Subcutaneous abdominal adipose tissue (tissue), 5 donors: ENCODE measurements around the gene GRPEL1.

Experiments used
- H3K27ac ChIP-seq: one replicate; pipeline ENCODE4 v1.7.0; 2013; ENCODE audit warnings: low read depth, mild to moderate bottlenecking, inconsistent platforms, low read length, moderate library complexity
- H3K27me3 ChIP-seq, 5 donors: one replicate each; pipeline ENCODE4 v1.7.0; 2013; ENCODE audit warnings: low read length in 5 of 5, inconsistent platforms in 1 of 5; ENCODE audit not compliant: control insufficient read depth in 5 of 5, insufficient read depth in 4 of 5
- H3K36me3 ChIP-seq, 5 donors: one replicate each; pipeline ENCODE4 v1.7.0; 2013; ENCODE audit warnings: low read length in 5 of 5; ENCODE audit not compliant: control insufficient read depth in 5 of 5, insufficient read depth in 5 of 5
- H3K4me1 ChIP-seq, 5 donors: one replicate each; pipeline ENCODE4 v1.7.0; 2013; ENCODE audit warnings: low read length in 5 of 5, mild to moderate bottlenecking in 3 of 5, moderate library complexity in 1 of 5; ENCODE audit not compliant: control insufficient read depth in 5 of 5, insufficient read depth in 5 of 5
- H3K4me3 ChIP-seq, 5 donors: one replicate each; pipeline ENCODE4 v1.7.0; 2013; ENCODE audit warnings: low read length in 5 of 5, low read depth in 1 of 5
- H3K9ac ChIP-seq, 5 donors: one replicate each; pipeline ENCODE4 v1.7.0; 2013; ENCODE audit warnings: low read length in 5 of 5, mild to moderate bottlenecking in 4 of 5, moderate library complexity in 3 of 5
- H3K9me3 ChIP-seq, 5 donors: one replicate each; pipeline ENCODE4 v1.7.0; 2013; ENCODE audit warnings: low read length in 5 of 5; ENCODE audit not compliant: control insufficient read depth in 5 of 5
- donor health status: healthy.
- donor health status: healthy.
- donor health status: healthy.
- donor health status: healthy.
- donor health status: healthy.

Gene GRPEL1

GRCh38 chr4:7027284-7027683 is 40.6 kb downstream of the GRPEL1 start:
- H3K36me3 ChIP-seq, result peaks cover 2 to 96% (median 76%) of the 10 kb centered on the region in 5 donors
- no peak overlapping the region for H3K4me3 ChIP-seq
- peaks cover 0 to under 1% (median 0%) of the 10 kb centered on the region in 5 donors for H3K4me1 ChIP-seq
- H3K9me3 ChIP-seq, result no peaks in the 10 kb centered on the region
- H3K9ac ChIP-seq, result no peak overlapping the region
- H3K27ac ChIP-seq, result no peak overlapping the region
- H3K27me3 ChIP-seq, result no peaks in the 10 kb centered on the region

- Histone ChIP-seq H3K36me3 (peaks cover 2 to 96% (median 71%) of the 10 kb centered on the region in 5 donors), H3K27ac (no peak overlapping the region), H3K9me3 (no peaks in the 10 kb centered on the region), H3K9ac (no peak overlapping the region), H3K4me3 (no peak overlapping the region), H3K4me1 (peaks cover 0 to 4% (median 0%) of the 10 kb centered on the region in 5 donors), H3K27me3 (no peaks in the 10 kb centered on the region)
These were observed 41.8 kb downstream of the GRPEL1 start for GRCh38 chr4:7026107-7026506.

GRCh38 chr4:7025040-7025602 is 42.7 kb downstream of the GRPEL1 start:
- H3K9ac ChIP-seq, result no peak overlapping the region
- no peak overlapping the region for H3K4me3 ChIP-seq
- H3K36me3 ChIP-seq, result peaks cover 2 to 96% (median 66%) of the 10 kb centered on the region in 5 donors
- H3K27me3 ChIP-seq, result no peaks in the 10 kb centered on the region
- peaks cover 0 to 4% (median 0%) of the 10 kb centered on the region in 5 donors for H3K4me1 ChIP-seq
- H3K27ac ChIP-seq, result no peak overlapping the region
- no peaks in the 10 kb centered on the region for H3K9me3 ChIP-seq

GRCh38 chr4:7024336-7024890 is 43.5 kb downstream of the GRPEL1 start:
- peaks cover 0 to 4% (median 0%) of the 10 kb centered on the region in 5 donors for H3K4me1 ChIP-seq
- H3K4me3 ChIP-seq, result no peak overlapping the region
- peaks cover 2 to 95% (median 62%) of the 10 kb centered on the region in 5 donors for H3K36me3 ChIP-seq
- H3K27ac ChIP-seq, result no peak overlapping the region
- no peaks in the 10 kb centered on the region for H3K27me3 ChIP-seq
- no peak overlapping the region for H3K9ac ChIP-seq
- no peaks in the 10 kb centered on the region for H3K9me3 ChIP-seq

- H3K36me3 ChIP-seq, result peaks cover 2 to 93% (median 60%) of the 10 kb centered on the region in 5 donors
- H3K9me3 ChIP-seq, result no peaks in the 10 kb centered on the region
- no peak overlapping the region for H3K27ac ChIP-seq
- H3K4me1 ChIP-seq, result peaks cover 0 to 4% (median 0%) of the 10 kb centered on the region in 5 donors
- no peaks in the 10 kb centered on the region for H3K27me3 ChIP-seq
- no peak overlapping the region for H3K9ac ChIP-seq
- no peak overlapping the region for H3K4me3 ChIP-seq
These were observed 44.0 kb downstream of the GRPEL1 start for GRCh38 chr4:7023901-7024300.

- H3K9ac ChIP-seq, result no peak overlapping the region
- H3K36me3 ChIP-seq, result peaks cover 2 to 93% (median 59%) of the 10 kb centered on the region in 5 donors
- no peaks in the 10 kb centered on the region for H3K9me3 ChIP-seq
- H3K4me3 ChIP-seq, result no peak overlapping the region
- H3K4me1 ChIP-seq, result peaks cover 0 to 4% (median 0%) of the 10 kb centered on the region in 5 donors
- H3K27ac ChIP-seq, result no peak overlapping the region
- no peaks in the 10 kb centered on the region for H3K27me3 ChIP-seq
These were observed 44.4 kb downstream of the GRPEL1 start for GRCh38 chr4:7023486-7023885.

- Histone ChIP-seq H3K4me3 (no peak overlapping the region), H3K4me1 (peaks cover 0 to 4% (median 0%) of the 10 kb centered on the region in 5 donors), H3K36me3 (peaks cover 2 to 95% (median 63%) of the 10 kb centered on the region in 5 donors), H3K27ac (no peak overlapping the region), H3K27me3 (no peaks in the 10 kb centered on the region), H3K9ac (no peak overlapping the region), H3K9me3 (no peaks in the 10 kb centered on the region)
These were observed 45.8 kb downstream of the GRPEL1 start for GRCh38 chr4:7021930-7022664.

GRCh38 chr4:7021355-7021754 is 46.5 kb downstream of the GRPEL1 start:
- peaks cover 2 to 95% (median 67%) of the 10 kb centered on the region in 5 donors for H3K36me3 ChIP-seq

GRCh38 chr4:7020856-7021255 is 47.0 kb downstream of the GRPEL1 start:
- H3K9ac ChIP-seq, result no peak overlapping the region
- H3K27ac ChIP-seq, result no peak overlapping the region
- H3K36me3 ChIP-seq, result peaks cover 2 to 96% (median 68%) of the 10 kb centered on the region in 5 donors
- H3K4me1 ChIP-seq, result peaks cover 0 to 4% (median 0%) of the 10 kb centered on the region in 5 donors
- H3K4me3 ChIP-seq, result no peak overlapping the region
- H3K27me3 ChIP-seq, result no peaks in the 10 kb centered on the region
- no peaks in the 10 kb centered on the region for H3K9me3 ChIP-seq

More at GRCh38 chr4:7021355-7021754, 46.5 kb downstream of the GRPEL1 start:
- Histone ChIP-seq H3K9ac (no peak overlapping the region), H3K27me3 (no peaks in the 10 kb centered on the region), H3K27ac (no peak overlapping the region), H3K9me3 (no peaks in the 10 kb centered on the region), H3K4me3 (no peak overlapping the region), H3K4me1 (peaks cover 0 to 4% (median 0%) of the 10 kb centered on the region in 5 donors)

GRCh38 chr4:7020290-7020689 is 47.6 kb downstream of the GRPEL1 start:
- H3K36me3 ChIP-seq, result peaks cover 2 to 96% (median 68%) of the 10 kb centered on the region in 5 donors
- H3K9ac ChIP-seq, result no peak overlapping the region
- H3K4me1 ChIP-seq, result peaks cover 0 to 4% (median 0%) of the 10 kb centered on the region in 5 donors
- no peak overlapping the region for H3K27ac ChIP-seq
- no peaks in the 10 kb centered on the region for H3K27me3 ChIP-seq
- no peaks in the 10 kb centered on the region for H3K9me3 ChIP-seq
- H3K4me3 ChIP-seq, result no peak overlapping the region
